Choroid plexus epithelial cell (primary cell): ENCODE results near the gene PDE4B.

Source experiments
- DNase-seq: peaks from one replicate; pipeline ENCODE4 v3.0.0-alpha.2; 2010; ENCODE audit warnings: low read depth
- H3K4me3 ChIP-seq: 2 replicates; pipeline ENCODE4 v1.5.1; 2011; ENCODE audit warnings: low read depth, mild to moderate bottlenecking, control low read depth, low read length, moderate library complexity
- CTCF ChIP-seq: conservative IDR thresholded peaks from 2 replicates; pipeline ENCODE4 v1.5.1; 2011; ENCODE audit warnings: low read depth, mild to moderate bottlenecking, control low read depth, inconsistent platforms, low read length, moderate library complexity

The PDE4B gene

GRCh38 chr1:66374148-66374547 lies 581.5 kb downstream of the PDE4B start:
- no peak for DNase-seq
- TF ChIP-seq CTCF = no peak
- no peak overlapping the region for H3K4me3 ChIP-seq

GRCh38 chr1:66374561-66375111 lies 581.9 kb downstream of the PDE4B start:
- H3K4me3 ChIP-seq = no peak overlapping the region
- peak; percentile 68 for DNase-seq

DNA sequence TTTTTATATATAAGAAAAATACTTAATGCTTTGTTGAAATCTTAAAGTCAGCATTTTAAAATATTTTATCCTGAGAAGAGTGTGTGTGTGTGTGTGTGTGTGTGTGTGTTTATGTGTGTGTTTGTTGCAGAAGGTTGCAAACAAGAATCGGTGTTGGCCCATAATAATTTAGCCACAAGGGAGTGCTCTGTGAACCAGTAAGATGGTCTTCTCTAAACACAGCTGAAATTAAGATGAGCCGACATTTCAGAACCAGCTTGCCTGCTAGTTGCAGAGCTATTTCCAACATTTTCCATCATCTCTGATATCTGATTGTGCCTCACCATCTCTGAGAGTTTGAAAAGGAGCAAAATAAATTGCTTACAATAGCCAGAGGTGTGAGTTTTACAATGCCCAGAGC lies 582.4 kb downstream of the PDE4B start:
- H3K4me3 ChIP-seq = no peak overlapping the region
- peak; percentile 50 for DNase-seq
- no peak for TF ChIP-seq CTCF

More at GRCh38 chr1:66374561-66375111, 581.9 kb downstream of the PDE4B start:
- TF ChIP-seq CTCF = no peak

- no peak for TF ChIP-seq CTCF
- H3K4me3 ChIP-seq = no peak overlapping the region
- no peak for DNase-seq
Measured at GRCh38 chr1:66380452-66381212, 587.9 kb downstream of the PDE4B start.

GRCh38 chr1:66381621-66382275 lies 589.1 kb downstream of the PDE4B start:
- no peak overlapping the region for H3K4me3 ChIP-seq
- DNase-seq = no peak
- TF ChIP-seq CTCF = no peak

DNA sequence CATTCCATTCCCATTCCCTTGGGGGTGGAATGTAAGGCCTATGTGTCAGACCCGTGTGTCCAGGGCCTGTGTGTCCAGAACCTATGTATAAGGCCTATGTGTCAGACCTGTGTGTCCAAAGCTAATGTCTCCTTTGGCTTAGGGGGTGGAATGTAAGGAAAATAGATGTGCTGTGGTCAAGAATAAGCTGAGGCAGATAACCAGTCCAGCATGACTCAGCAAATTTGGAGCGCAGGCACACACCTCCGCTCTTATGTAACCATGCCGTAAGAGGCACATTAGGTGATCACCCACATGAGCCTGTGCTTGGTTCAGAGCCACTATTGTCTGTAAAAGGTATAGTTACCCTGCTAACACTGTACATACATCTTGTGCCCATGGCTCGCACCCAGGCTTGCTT lies 590.5 kb downstream of the PDE4B start:
- H3K4me3 ChIP-seq = no peak overlapping the region
- TF ChIP-seq CTCF = no peak
- DNase-seq = no peak
